ENCODE data around the gene DCC.

GRCh38 chr18:52391810-52392559 lies 52.0 kb downstream of the DCC start:
- TF ChIP-seq CTCF (IDR thresholded peaks at IDR 0.05): no peak
- TF ChIP-seq POLR2A (IDR thresholded peaks at IDR 0.05): no peak

All from upper lobe of left lung (tissue), 4 donors.